GM18498 (cell line): Measurements from ENCODE around the gene BANP.
"Not testable (repeated sequence)": the region's sequence is repeated elsewhere in the genome, so short reads cannot be mapped to it uniquely, and the experiment has no call there.

Source experiments
- ATAC-seq: cut with Tn5 transposase; IDR thresholded peaks from one replicate; pipeline ENCODE4 v1.9.1; 2021; ENCODE audit warnings: mild to moderate bottlenecking, moderate library complexity; ENCODE audit not compliant: unreplicated experiment

Gene BANP

DNA sequence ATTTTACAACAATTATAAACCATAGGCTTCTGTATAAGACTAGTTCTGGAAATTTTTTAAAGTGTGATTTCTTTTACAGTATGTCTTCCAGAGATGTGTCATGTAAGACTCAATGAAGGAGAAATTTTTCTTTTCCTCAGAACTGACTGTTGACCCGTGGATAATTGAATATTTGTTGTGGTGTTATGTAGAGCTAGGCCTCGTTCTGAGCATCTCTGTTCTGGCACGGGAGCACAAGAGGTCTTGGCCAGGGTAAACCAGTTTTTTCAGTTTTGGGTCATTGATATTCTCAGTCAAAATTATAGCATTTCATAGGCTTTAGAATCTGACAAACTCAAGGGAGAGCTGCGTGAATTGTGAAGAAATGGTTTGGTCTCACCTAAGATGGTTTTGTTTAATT, 39.0 kb downstream of the BANP start:
- ATAC-seq = not testable (repeated sequence)

DNA sequence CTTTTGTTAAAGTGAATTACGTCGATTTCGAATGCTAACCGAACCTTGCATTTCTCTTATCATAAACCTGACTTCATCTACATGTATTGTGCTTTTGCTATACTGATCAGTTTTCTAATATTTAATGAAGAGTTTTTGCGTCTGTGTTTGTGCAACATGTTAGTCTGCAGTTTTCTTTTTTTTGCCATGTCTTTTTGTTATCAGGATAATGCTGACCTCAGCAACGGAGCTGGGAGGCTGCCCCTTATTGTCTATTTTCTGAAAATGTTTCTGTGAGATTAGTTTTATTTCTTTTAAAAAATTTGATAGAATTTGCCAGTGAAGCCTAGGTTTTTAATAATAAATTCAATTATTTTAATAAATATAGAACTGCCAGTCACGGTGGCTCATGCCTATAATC, 40.9 kb downstream of the BANP start:
- not testable (repeated sequence) for ATAC-seq

DNA sequence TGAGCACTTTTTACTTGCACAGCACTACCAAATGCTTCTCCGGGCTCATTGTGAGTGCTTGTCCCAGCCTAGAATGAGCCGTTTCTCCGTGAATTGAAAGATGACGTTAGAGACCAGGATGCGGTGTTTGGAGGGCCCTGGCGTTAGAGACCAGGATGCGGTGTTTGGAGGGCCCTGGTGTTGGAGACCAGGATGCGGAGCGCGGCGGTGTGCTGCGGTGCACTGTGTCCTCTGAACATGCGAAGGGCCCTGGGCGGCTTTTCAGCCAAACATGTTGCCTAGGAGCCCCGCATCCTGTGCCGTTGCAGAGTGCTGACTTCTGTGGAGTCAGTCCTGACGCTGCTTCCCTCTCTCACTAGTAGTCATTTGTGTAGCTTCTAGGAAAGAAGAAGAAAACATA, 42.7 kb downstream of the BANP start:
- ATAC-seq = no peak

- no peak for ATAC-seq
Observed at GRCh38 chr16:87995644-87996043, 44.4 kb downstream of the BANP start.

- ATAC-seq = no peak
Observed at GRCh38 chr16:87996962-87997880, 46.0 kb downstream of the BANP start.

DNA sequence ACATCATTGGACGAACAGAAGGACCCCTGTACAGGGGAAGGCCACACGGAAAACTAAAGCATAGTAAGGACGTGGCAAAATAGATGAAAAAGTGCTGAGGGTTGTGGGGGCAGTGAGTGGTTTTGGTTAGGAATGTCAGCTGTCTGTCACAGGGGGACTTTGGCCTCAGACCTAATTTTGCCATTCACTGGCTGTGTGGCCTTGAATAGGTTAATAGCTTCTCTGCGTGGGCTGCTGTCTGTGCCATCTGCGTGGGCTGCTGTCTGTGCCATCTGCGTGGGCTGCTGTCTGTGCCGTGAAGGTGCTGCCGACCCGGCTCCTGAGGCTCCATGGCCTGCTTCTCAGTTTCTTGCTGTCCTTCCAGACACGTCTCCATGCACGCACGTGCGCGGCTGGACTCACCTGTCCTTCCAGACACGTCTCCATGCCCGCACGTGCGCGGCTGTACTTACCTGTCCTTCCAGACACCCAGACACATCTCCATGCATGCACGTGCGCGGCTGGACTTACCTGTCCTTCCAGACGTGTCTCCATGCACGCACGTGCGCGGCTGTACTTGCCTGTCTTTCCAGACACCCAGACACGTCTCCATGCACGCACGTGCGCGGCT, 47.1 kb downstream of the BANP start:
- ATAC-seq = not testable (repeated sequence)

GRCh38 chr16:87998992-87999391, 47.8 kb downstream of the BANP start:
- ATAC-seq = not testable (repeated sequence)

DNA sequence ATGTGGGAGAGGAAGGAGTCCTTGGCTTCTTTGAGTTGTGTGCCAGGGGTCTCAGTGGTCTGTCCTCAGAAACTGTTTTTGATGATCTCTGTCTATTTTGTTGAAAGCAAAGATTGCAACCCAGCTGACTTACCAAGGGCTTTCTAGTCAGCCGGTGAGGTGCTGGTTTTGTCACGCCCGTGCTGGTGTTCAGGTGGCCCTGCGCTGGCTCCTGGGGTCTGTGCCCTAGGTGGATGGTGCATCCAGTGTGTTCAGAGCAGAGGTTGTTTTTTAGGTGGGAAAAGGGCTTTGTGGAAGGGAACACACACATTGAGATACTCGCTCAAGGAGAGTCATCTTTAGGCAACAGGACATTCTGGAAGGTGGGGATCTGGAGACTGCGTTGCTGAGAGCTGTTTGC, 51.0 kb downstream of the BANP start:
- ATAC-seq = no peak

- ATAC-seq = no peak
Observed at GRCh38 chr16:88002749-88003148, 51.5 kb downstream of the BANP start.

- no peak for ATAC-seq
Observed at GRCh38 chr16:88003316-88003715, 52.1 kb downstream of the BANP start.

DNA sequence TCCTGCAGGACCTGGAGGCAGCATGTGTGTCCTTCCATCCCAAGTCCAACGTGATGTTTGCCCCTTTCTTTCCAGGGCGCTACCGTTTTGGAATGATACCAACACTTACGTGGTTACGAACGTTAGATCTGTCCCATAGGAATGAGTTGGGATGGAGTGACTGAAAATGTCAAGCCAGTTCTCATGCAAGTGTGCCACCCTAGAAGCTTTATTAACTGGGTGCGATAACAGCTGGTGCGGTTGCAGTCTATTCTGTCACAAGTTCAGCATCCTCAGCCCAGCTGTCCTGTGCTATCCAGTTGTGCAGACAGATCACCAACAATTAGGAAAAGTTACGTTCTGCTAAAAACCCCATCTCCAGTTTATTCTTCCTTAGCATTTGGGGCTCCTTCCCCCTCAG, 52.5 kb downstream of the BANP start:
- no peak for ATAC-seq

- ATAC-seq = no peak
Observed at GRCh38 chr16:88004391-88004790, 53.2 kb downstream of the BANP start.

- no peak for ATAC-seq
Observed at GRCh38 chr16:88005181-88005581, 53.9 kb downstream of the BANP start.

GRCh38 chr16:88005968-88006367, 54.7 kb downstream of the BANP start:
- no peak for ATAC-seq

- no peak for ATAC-seq
Observed at GRCh38 chr16:88007321-88007731, 56.1 kb downstream of the BANP start.

DNA sequence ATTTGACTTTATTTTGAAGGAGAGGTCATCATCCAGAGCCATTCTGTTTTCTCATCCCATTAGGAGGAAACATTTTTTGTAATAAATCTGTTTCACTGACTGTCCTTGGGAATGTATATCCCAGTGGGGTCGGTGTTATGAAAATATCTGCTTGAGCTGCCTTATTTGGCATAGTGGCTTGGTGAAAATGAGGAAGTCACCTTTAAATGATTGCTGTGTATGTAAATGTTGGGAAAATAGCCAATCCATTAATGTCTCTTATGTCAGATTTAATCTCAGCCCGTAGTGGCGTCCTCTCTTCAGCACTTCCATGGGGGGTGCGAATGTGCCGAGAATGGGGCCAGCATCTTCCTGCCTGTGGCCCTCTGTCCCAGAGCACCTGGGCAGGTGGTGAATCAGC, 57.6 kb downstream of the BANP start:
- ATAC-seq = no peak

- no peak for ATAC-seq
Observed at GRCh38 chr16:88009563-88010342, 58.5 kb downstream of the BANP start.

DNA sequence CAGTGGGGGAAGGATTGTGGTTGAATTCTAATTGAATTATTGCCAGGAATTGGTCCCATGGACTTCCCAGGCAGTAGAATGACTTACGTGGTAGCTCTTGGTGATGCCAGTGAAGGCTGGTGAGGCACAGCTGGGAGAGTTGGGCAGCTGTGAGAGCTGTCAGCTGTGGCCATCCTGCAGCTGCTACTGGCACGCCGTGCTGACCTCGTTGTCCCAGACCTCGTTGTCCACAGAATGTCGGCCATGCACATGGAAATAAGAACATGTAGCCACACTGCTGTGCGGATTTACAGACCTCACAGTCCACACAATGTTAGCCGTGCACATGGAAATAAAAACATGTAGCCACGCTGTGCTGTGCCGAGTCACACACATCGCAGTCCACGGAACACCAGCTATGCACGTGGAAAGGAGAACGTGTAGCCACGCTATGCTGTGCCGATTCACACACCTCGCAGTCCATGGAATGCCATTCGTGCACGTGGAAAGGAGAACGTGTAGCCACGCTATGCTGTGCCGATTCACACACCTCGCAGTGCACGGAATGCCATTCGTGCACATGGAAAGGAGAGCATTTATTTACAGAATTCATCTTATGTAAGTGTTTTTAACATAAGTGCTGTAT, 59.2 kb downstream of the BANP start:
- no peak for ATAC-seq

- ATAC-seq = no peak
Observed at GRCh38 chr16:88010968-88011483, 59.8 kb downstream of the BANP start.

DNA sequence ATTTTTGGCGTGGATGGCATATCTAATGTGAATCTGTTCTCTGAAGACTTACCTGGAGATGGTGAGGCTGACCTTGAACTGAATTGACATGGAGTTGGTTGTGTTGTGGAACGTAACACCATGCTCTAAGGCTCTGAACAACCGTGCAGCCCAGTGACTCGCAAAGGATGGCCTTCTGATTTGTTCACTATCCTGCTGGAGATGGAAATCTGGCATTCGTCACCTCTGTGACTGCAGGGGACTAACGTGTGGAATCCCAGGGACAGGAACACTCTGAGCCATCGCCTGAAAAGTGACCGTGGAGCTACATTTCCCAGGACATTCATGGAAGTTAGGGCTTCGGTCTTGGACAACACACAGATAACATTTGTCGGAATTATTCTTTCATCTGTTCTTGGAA, 61.1 kb downstream of the BANP start:
- ATAC-seq = no peak

DNA sequence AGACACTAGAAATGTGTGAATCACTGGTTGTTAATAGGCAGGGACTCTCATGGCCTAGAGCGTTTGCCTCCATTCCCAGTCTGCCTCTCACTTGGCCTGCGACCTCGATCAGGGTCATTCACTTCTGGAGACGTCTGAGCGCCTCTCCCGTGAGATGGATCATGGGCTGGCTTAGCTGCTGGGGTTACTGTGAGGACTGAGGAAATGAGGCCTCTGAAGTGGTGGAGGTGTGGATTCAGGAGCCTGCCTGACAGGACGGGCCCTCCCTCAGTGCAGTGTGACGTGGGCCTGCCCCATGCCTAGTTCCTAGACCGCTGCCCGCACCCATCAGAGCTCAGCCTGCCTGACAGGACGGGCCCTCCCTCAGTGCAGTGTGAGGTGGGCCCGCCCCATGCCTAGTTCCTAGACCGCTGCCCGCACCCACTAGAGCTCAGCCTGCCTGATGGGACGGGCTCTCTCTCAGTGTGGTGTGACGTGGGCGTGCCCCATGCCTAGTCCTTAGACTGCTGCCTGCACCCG, 61.9 kb downstream of the BANP start:
- no peak for ATAC-seq
